ENCODE measurements around the gene ZNF556.
"Not testable (repeated sequence)": the region's sequence is repeated elsewhere in the genome, so short reads cannot be mapped to it uniquely, and the experiment has no call there.

The ZNF556 gene

DNA sequence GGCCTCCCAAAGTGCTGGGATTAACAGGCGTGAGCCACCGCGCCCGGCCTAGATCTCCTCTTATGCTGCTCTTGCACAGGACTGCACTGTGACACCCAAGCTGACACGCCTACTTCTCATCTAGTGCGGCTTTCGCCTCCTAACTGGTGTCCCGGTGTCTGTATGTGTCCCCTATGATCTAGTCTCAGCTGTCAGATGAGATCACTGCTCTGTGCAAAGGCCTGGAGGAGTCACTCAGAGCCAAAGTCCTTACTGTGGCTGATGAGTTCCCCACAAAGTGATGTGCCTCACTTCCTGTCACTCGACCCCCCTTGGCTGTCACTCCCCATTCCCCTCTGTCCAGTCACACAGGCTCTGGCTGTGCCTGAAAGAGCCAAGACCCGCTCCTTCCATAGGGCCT lies 2.5 kb downstream of the ZNF556 start:
- no peak overlapping the region for H3K4me3 ChIP-seq (replicated peaks; ENCODE audit: insufficient read depth, low read length)
- H3K27me3 ChIP-seq (ENCODE audit: insufficient read depth, poor library complexity, severe bottlenecking) = no peaks in the 10 kb centered on the region
- TF ChIP-seq SPI1 (IDR thresholded peaks at IDR 0.05; ENCODE audit: borderline replicate concordance, low read depth) (no peak), POLR2AphosphoS5 (IDR thresholded peaks at IDR 0.05; ENCODE audit: low read depth) (no peak), GABPA (IDR thresholded peaks at IDR 0.05; ENCODE audit: low read depth) (no peak)
- TF ChIP-seq, protein P1, sequence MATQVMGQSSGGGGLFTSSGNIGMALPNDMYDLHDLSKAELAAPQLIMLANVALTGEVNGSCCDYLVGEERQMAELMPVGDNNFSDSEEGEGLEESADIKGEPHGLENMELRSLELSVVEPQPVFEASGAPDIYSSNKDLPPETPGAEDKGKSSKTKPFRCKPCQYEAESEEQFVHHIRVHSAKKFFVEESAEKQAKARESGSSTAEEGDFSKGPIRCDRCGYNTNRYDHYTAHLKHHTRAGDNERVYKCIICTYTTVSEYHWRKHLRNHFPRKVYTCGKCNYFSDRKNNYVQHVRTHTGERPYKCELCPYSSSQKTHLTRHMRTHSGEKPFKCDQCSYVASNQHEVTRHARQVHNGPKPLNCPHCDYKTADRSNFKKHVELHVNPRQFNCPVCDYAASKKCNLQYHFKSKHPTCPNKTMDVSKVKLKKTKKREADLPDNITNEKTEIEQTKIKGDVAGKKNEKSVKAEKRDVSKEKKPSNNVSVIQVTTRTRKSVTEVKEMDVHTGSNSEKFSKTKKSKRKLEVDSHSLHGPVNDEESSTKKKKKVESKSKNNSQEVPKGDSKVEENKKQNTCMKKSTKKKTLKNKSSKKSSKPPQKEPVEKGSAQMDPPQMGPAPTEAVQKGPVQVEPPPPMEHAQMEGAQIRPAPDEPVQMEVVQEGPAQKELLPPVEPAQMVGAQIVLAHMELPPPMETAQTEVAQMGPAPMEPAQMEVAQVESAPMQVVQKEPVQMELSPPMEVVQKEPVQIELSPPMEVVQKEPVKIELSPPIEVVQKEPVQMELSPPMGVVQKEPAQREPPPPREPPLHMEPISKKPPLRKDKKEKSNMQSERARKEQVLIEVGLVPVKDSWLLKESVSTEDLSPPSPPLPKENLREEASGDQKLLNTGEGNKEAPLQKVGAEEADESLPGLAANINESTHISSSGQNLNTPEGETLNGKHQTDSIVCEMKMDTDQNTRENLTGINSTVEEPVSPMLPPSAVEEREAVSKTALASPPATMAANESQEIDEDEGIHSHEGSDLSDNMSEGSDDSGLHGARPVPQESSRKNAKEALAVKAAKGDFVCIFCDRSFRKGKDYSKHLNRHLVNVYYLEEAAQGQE (IDR thresholded peaks at IDR 0.05; ENCODE audit: insufficient replicate concordance, low read depth) = no peak
- TF ChIP-seq, protein P2, sequence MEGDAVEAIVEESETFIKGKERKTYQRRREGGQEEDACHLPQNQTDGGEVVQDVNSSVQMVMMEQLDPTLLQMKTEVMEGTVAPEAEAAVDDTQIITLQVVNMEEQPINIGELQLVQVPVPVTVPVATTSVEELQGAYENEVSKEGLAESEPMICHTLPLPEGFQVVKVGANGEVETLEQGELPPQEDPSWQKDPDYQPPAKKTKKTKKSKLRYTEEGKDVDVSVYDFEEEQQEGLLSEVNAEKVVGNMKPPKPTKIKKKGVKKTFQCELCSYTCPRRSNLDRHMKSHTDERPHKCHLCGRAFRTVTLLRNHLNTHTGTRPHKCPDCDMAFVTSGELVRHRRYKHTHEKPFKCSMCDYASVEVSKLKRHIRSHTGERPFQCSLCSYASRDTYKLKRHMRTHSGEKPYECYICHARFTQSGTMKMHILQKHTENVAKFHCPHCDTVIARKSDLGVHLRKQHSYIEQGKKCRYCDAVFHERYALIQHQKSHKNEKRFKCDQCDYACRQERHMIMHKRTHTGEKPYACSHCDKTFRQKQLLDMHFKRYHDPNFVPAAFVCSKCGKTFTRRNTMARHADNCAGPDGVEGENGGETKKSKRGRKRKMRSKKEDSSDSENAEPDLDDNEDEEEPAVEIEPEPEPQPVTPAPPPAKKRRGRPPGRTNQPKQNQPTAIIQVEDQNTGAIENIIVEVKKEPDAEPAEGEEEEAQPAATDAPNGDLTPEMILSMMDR (IDR thresholded peaks at IDR 0.05; ENCODE audit: insufficient read depth, low read length) = no peak
- no peak overlapping the region for H3K27ac ChIP-seq (replicated peaks)
- DNase-seq (ENCODE audit: low read depth in 1 of 2, low spot score in 1 of 2) = no peak

DNA sequence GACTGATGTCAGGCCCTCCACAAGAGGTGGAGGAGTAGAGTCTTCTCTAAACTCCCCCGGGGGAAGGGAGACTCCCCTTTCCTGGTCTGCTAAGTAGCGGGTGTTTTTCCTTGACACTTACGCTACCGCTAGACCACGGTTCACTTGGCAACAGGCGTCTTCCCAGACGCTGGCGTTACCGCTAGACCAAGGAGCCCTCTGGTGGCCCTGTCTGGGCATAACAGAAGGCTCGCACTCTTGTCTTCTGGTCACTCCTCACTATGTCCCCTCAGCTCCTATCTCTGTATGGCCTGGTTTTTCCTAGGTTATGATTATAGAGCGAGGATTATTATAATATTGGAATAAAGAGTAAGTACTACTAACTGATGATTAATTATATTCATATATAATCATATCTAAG lies 5.0 kb downstream of the ZNF556 start:
- DNase-seq (ENCODE audit: low read depth in 1 of 2, low spot score in 1 of 2); H3K27ac ChIP-seq (replicated peaks); H3K27me3 ChIP-seq (ENCODE audit: insufficient read depth, poor library complexity, severe bottlenecking): not testable (repeated sequence)

DNA sequence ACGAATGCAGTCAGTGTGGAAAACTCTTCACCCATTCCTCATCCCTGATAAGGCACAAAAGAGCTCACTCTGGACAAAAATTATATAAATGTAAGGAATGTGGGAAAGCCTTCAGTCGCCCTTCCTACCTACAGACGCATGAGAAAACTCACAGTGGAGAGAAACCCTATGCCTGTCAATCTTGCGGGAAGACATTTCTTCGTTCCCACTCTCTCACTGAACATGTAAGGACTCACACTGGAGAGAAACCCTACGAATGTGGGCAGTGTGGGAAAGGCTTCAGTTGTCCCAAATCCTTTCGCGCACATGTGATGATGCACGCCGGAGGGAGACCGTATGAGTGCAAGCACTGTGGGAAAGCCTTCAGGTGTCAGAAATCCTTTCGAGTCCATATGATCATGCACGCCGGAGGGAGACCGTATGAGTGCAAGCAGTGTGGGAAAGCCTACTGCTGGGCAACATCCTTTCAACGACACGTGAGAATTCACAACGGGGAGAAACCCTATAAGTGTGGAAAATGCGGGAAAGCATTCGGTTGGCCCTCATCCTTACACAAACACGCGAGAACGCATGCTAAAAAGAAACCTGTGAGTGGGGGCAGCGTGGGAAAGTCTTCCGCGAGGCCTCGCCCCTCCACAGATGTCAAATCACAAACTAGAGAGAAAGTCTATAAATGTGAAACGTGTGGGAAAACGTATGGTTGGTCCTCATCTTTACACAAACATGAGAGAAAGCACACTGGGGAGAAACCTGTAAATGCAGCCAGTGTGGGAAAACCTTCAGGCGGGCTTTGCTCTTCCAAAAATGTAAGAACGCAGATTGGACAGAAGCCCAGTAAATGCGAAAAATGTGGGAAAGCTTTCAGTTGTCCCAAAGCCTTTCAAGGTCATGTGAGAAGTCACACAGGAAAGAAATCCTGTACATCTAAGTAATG lies 10.5 kb downstream of the ZNF556 start:
- H3K27me3 ChIP-seq (ENCODE audit: insufficient read depth, poor library complexity, severe bottlenecking) = no peaks in the 10 kb centered on the region
- no peak for DNase-seq (ENCODE audit: low read depth in 1 of 2, low spot score in 1 of 2)
- no peak overlapping the region for H3K4me3 ChIP-seq (replicated peaks; ENCODE audit: insufficient read depth, low read length)
- TF ChIP-seq, protein P1 (IDR thresholded peaks at IDR 0.05; ENCODE audit: insufficient replicate concordance, low read depth) = no peak
- TF ChIP-seq, protein P2 (IDR thresholded peaks at IDR 0.05; ENCODE audit: insufficient read depth, low read length) = no peak
- TF ChIP-seq SPI1 (IDR thresholded peaks at IDR 0.05; ENCODE audit: borderline replicate concordance, low read depth) (no peak), POLR2AphosphoS5 (IDR thresholded peaks at IDR 0.05; ENCODE audit: low read depth) (no peak), GABPA (IDR thresholded peaks at IDR 0.05; ENCODE audit: low read depth) (no peak)
- no peak overlapping the region for H3K27ac ChIP-seq (replicated peaks)

More for the DNA sequence above, 5.0 kb downstream of the ZNF556 start:
- H3K4me3 ChIP-seq (replicated peaks; ENCODE audit: insufficient read depth, low read length) = not testable (repeated sequence)

DNA sequence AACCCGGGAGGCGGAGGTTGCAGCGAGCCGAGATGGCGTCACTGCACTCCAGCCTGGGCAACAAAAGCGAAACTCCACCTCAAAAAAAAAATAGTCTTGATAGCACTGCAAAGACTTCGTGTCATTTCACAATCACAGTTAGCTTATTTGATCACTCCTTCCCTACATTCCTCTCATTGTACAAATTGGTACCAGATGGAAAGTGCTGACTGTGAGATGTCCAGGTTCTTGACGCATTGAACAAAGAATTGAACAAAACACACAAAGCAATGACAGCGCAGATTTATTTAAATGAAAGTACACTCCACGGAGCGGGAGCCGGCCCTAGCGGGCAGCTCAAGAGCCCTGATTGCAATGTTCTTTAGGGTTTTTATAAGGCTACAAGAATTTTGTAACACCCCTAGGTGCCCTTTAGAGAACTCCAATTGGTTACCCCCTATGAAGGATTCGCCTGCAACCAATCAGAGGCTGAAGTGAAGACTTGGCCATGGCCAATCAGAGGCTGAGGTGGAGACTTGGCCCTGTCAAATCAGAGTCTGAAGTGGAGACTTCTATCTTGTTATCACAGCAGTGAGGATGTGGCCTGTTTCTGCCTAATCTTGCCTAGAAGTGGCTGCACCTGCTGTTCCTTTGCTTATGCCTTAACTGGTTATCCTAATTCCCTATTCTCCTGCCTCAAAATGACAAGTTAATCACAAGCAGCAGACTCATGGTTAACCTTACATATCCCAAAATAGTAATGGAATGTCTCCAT lies 16.7 kb downstream of the ZNF556 start:
- DNase-seq (ENCODE audit: low read depth in 1 of 2, low spot score in 1 of 2) = no peak
- Histone ChIP-seq H3K27ac (replicated peaks) (no peak overlapping the region), H3K4me3 (replicated peaks; ENCODE audit: insufficient read depth, low read length) (no peak overlapping the region), H3K27me3 (ENCODE audit: insufficient read depth, poor library complexity, severe bottlenecking) (no peaks in the 10 kb centered on the region)
- TF ChIP-seq, protein P2 (IDR thresholded peaks at IDR 0.05; ENCODE audit: insufficient read depth, low read length) = no peak
- TF ChIP-seq, protein P1 (IDR thresholded peaks at IDR 0.05; ENCODE audit: insufficient replicate concordance, low read depth) = no peak
- TF ChIP-seq POLR2AphosphoS5 (IDR thresholded peaks at IDR 0.05; ENCODE audit: low read depth) (no peak), GABPA (IDR thresholded peaks at IDR 0.05; ENCODE audit: low read depth) (no peak), SPI1 (IDR thresholded peaks at IDR 0.05; ENCODE audit: borderline replicate concordance, low read depth) (no peak)

All from HL-60 (cell line).